GM18520 (cell line): ENCODE results near the gene ZNF423.

Source experiments
- ATAC-seq: cut with Tn5 transposase; IDR thresholded peaks from one replicate; pipeline ENCODE4 v1.9.1; 2021; ENCODE audit not compliant: unreplicated experiment

Gene ZNF423

GRCh38 chr16:49488336-49488735, 367.6 kb downstream of the ZNF423 start:
- ATAC-seq, result no peak

- no peak for ATAC-seq
Observed at GRCh38 chr16:49487746-49488145, 368.2 kb downstream of the ZNF423 start.

GRCh38 chr16:49486400-49486799, 369.5 kb downstream of the ZNF423 start:
- no peak for ATAC-seq

GRCh38 chr16:49485663-49486062, 370.2 kb downstream of the ZNF423 start:
- ATAC-seq, result no peak

- no peak for ATAC-seq
Observed at GRCh38 chr16:49484936-49485335, 371.0 kb downstream of the ZNF423 start.

GRCh38 chr16:49484451-49484849, 371.5 kb downstream of the ZNF423 start:
- ATAC-seq, result no peak

GRCh38 chr16:49483651-49484450, 372.1 kb downstream of the ZNF423 start:
- ATAC-seq, result no peak

- ATAC-seq, result no peak
Observed at GRCh38 chr16:49483251-49483650, 372.7 kb downstream of the ZNF423 start.

- no peak for ATAC-seq
Observed at GRCh38 chr16:49482690-49483089, 373.2 kb downstream of the ZNF423 start.

GRCh38 chr16:49478616-49479015, 377.3 kb downstream of the ZNF423 start:
- no peak for ATAC-seq

GRCh38 chr16:49478107-49478506, 377.8 kb downstream of the ZNF423 start:
- no peak for ATAC-seq

GRCh38 chr16:49477250-49477895, 378.5 kb downstream of the ZNF423 start:
- ATAC-seq, result no peak

GRCh38 chr16:49474741-49475140, 381.2 kb downstream of the ZNF423 start:
- no peak for ATAC-seq

GRCh38 chr16:49473773-49474172, 382.1 kb downstream of the ZNF423 start:
- no peak for ATAC-seq

- ATAC-seq, result no peak
Observed at GRCh38 chr16:49473131-49473530, 382.8 kb downstream of the ZNF423 start.

- no peak for ATAC-seq
Observed at GRCh38 chr16:49472598-49472997, 383.3 kb downstream of the ZNF423 start.

GRCh38 chr16:49471038-49471727, 384.7 kb downstream of the ZNF423 start:
- ATAC-seq, result no peak

- ATAC-seq, result no peak
Observed at GRCh38 chr16:49470513-49470991, 385.4 kb downstream of the ZNF423 start.

- ATAC-seq, result no peak
Observed at GRCh38 chr16:49469930-49470451, 385.9 kb downstream of the ZNF423 start.

- no peak for ATAC-seq
Observed at GRCh38 chr16:49469311-49469670, 386.6 kb downstream of the ZNF423 start.

- ATAC-seq, result no peak
Observed at GRCh38 chr16:49468611-49469310, 387.2 kb downstream of the ZNF423 start.
